Ovary (tissue), 9 donors: ENCODE data around the gene RHOV. TPM values are rescaled to one million over a fixed set of nuclear protein-coding genes. Genes with fewer than 3 reads are reported as not detected.

ENCODE experiments used
- DNase-seq, 5 donors: peaks; one replicate each; pipeline ENCODE4 v3.0.0-alpha.2; 2019 to 2020
- H3K27ac ChIP-seq, 2 donors: fragments of 200-600 bp; one replicate each; pipeline versions ENCODE4 v1.5.1 to v1.8.0; 2019 to 2022
- H3K27me3 ChIP-seq: fragments of 200-600 bp; one replicate; pipeline ENCODE4 v1.8.0; 2022
- H3K36me3 ChIP-seq: fragments of 200-600 bp; sonication (generic); one replicate; pipeline ENCODE4 v1.5.1; 2019
- H3K4me1 ChIP-seq: one replicate; pipeline ENCODE4 v1.8.1; 2013; ENCODE audit warnings: mild to moderate bottlenecking, moderate library complexity; ENCODE audit not compliant: insufficient read depth
- H3K4me3 ChIP-seq: fragments of 200-600 bp; sonication (generic); one replicate; pipeline ENCODE4 v1.5.1; 2017
- H3K9me3 ChIP-seq, 2 donors: fragments of 200-600 bp in 1 of 2; sonication (generic) in 1 of 2; one replicate each; pipeline versions ENCODE4 v1.5.1 to v1.8.1; 2013 to 2019; ENCODE audit warnings: mild to moderate bottlenecking in 1 of 2, moderate library complexity in 1 of 2
- CTCF ChIP-seq, 3 donors: fragments of 450-650 bp in 2 of 3; fragments of 200-600 bp in 1 of 3; IDR thresholded peaks; one replicate each; pipeline versions ENCODE4 v1.5.1 to v1.8.0; 2016 to 2022; ENCODE audit warnings: antibody characterized with exemption in 3 of 3, mild to moderate bottlenecking in 1 of 3
- EP300 ChIP-seq: sonication (generic); formaldehyde crosslinking; IDR thresholded peaks from one replicate; pipeline ENCODE4 v1.6.1; 2017; ENCODE audit warnings: antibody characterized with exemption
- POLR2A ChIP-seq: fragments of 450-650 bp; IDR thresholded peaks from one replicate; pipeline ENCODE4 v1.6.1; 2017; ENCODE audit warnings: antibody characterized with exemption, mild to moderate bottlenecking, moderate library complexity
- WGBS, 3 donors: extraction: QIAGEN DNeasy Blood & Tissue Kit in 1 of 3; methylation state at CpG; one replicate each; pipeline versions ENCODE4 v1.1.5 to v1.1.7; 2013 to 2017; 5-methylcytosine and 5-hydroxymethylcytosine counted together
- intact Hi-C, 4 donors: fragments of 100-400 bp; cut with DNase I; formaldehyde crosslinking; loops; one replicate each; pipeline versions ENCODE4 v1.11.0 to v1.15.1; 2022 to 2023
- polyA plus RNA-seq, 2 donors: library from polyadenylated mRNA; stranded (reverse); fragments of 200-250 nt in 1 of 2; fragments of 350-450 nt in 1 of 2; fragmentation: Illumina TruSeq in 1 of 2; extraction: RNeasy Lipid Tissue Mini Kit (QIAGEN cat#74804) in 1 of 2; gene quantifications; one replicate each; pipeline ENCODE4 v1.2.3, GENCODE V29; 2013 to 2014
- total RNA-seq, 7 donors: library from RNA; depleted of rRNA in 2 of 7; stranded (reverse); fragments of >200 nt in 2 of 7; fragmentation: NEBNext Ultra II Directional in 3 of 7; extraction: Animal tissue kit (Norgen Biotek cat#: 25700) in 3 of 7; gene quantifications; one replicate each; pipeline versions ENCODE4 v1.1.0 to v1.2.4, GENCODE V29; 2016 to 2023
- donor health status: DM: no; HTN: no; CAD: no; lungs with moderate emphysema.
- donor health status: DM: no; HTN: no; CAD: no.
- donor health status: Bipolar disorder and iron deficiency.
- donor health status: DM: yes; HTN: yes; CAD: no.
- donor health status: DM: no; HTN: no; CAD: no.
- donor health status: DM: yes; HTN: yes; CAD: no.

RHOV gene
- total and polyA plus RNA-seq, 9 donors = 0.07 to 3.4 (median 0.26) TPM; not detected in 3

GRCh38 chr15:40902605-40903561 lies 28.8 kb upstream of the RHOV start:
- no peak overlapping the region for H3K4me3 ChIP-seq
- intact Hi-C loops = loop anchor here in 3 of 4 donors (2.0 to 10.0 kb wide), 6 partner anchors 112 to 429 kb away; partner anchors contain the start of genes INO80 (in 1 of the 3), NUSAP1 (in 1 of the 3) and OIP5 (in 1 of the 3)
- peaks cover 3% of the 10 kb centered on the region for H3K4me1 ChIP-seq
- H3K27me3 ChIP-seq = no peaks in the 10 kb centered on the region
- H3K36me3 ChIP-seq = no peaks in the 10 kb centered on the region
- 75 to 81% (median 81%) methylated on average over 31 to 33 of the region's 33 CpGs for WGBS, 3 donors
- no peak for DNase-seq
- no peak overlapping the region for H3K27ac ChIP-seq
- no peak for TF ChIP-seq EP300
- TF ChIP-seq CTCF (IDR thresholded peaks at IDR 0.05) = no peak
- no peak for TF ChIP-seq POLR2A
- no peaks in the 10 kb centered on the region for H3K9me3 ChIP-seq

GRCh38 chr15:40901053-40901443 lies 27.0 kb upstream of the RHOV start:
- no peaks in the 10 kb centered on the region for H3K9me3 ChIP-seq
- TF ChIP-seq EP300 (no peak), POLR2A (no peak), CTCF (IDR thresholded peaks at IDR 0.05) (no peak)
- H3K27me3 ChIP-seq = no peaks in the 10 kb centered on the region
- WGBS, 3 donors = 75 to 78% (median 76%) methylated on average over 5 of the region's 5 CpGs
- H3K4me1 ChIP-seq = no peaks in the 10 kb centered on the region
- H3K36me3 ChIP-seq = no peaks in the 10 kb centered on the region
- intact Hi-C loops = loop anchor here in 3 of 4 donors (5.0 to 10.0 kb wide), 5 partner anchors 114 to 431 kb away; partner anchors contain the start of genes INO80 (in 1 of the 3), NUSAP1 (in 1 of the 3) and OIP5 (in 1 of the 3)
- DNase-seq = no peak
- no peak overlapping the region for H3K4me3 ChIP-seq
- no peak overlapping the region for H3K27ac ChIP-seq

DNA sequence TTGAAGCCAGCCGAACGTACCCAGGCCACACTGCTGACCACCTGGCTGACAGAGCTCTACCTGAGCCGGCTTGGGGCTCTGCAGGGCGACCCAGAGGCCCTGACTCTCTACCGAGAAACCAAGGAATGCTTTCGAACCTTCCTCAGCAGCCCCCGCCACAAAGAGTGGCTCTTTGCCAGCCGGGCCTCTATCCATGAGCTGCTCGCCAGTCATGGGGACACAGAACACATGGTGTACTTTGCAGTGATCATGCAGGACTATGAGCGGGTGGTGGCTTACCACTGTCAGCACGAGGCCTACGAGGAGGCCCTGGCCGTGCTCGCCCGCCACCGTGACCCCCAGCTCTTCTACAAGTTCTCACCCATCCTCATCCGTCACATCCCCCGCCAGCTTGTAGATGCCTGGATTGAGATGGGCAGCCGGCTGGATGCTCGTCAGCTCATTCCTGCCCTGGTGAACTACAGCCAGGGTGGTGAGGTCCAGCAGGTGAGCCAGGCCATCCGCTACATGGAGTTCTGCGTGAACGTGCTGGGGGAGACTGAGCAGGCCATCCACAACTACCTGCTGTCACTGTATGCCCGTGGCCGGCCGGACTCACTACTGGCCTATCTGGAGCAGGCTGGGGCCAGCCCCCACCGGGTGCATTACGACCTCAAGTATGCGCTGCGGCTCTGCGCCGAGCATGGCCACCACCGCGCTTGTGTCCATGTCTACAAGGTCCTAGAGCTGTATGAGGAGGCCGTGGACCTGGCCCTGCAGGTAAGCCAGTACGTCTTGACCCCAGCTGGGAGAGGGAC lies 26.4 kb upstream of the RHOV start:
- WGBS, 3 donors = 84 to 87% (median 87%) methylated on average over 34 to 36 of the region's 36 CpGs
- Histone ChIP-seq H3K27me3 (no peaks in the 10 kb centered on the region), H3K9me3 (no peaks in the 10 kb centered on the region), H3K4me1 (no peaks in the 10 kb centered on the region), H3K27ac (no peak overlapping the region), H3K4me3 (no peak overlapping the region), H3K36me3 (no peaks in the 10 kb centered on the region)
- intact Hi-C loops = loop anchor here in 3 of 4 donors (5.0 to 10.0 kb wide), 5 partner anchors 114 to 432 kb away; partner anchors contain the start of genes INO80 (in 1 of the 3), NUSAP1 (in 1 of the 3) and OIP5 (in 1 of the 3)
- TF ChIP-seq EP300 (no peak), POLR2A (no peak), CTCF (IDR thresholded peaks at IDR 0.05) (no peak)
- DNase-seq = no peak

GRCh38 chr15:40899536-40900207 lies 25.6 kb upstream of the RHOV start:
- Histone ChIP-seq H3K27me3 (no peaks in the 10 kb centered on the region), H3K36me3 (no peaks in the 10 kb centered on the region), H3K9me3 (no peaks in the 10 kb centered on the region), H3K4me1 (no peaks in the 10 kb centered on the region), H3K4me3 (no peak overlapping the region), H3K27ac (no peak overlapping the region)
- intact Hi-C loops = loop anchor here (5.0 to 10.0 kb wide), 9 partner anchors 115 to 433 kb away; partner anchors contain the start of genes INO80 (in 1 of the 4), KNL1 (in 1 of the 4), NUSAP1 (in 1 of the 4) and OIP5 (in 1 of the 4)
- 87 to 90% (median 89%) methylated on average over 33 of the region's 33 CpGs for WGBS, 3 donors
- no peak for TF ChIP-seq CTCF (IDR thresholded peaks at IDR 0.05)
- TF ChIP-seq EP300 = no peak
- no peak for TF ChIP-seq POLR2A
- no peak for DNase-seq
